MM.1S (cell line): Measurements from ENCODE around the gene HIF1A.

Source experiments
- EZH2 ChIP-seq: fragments of 300-600 bp; sonication (generic); optimal IDR thresholded peaks from 2 replicates; pipeline ENCODE3; 2017; ENCODE audit warnings: low read depth, mild to moderate bottlenecking, antibody characterized with exemption, low read length, mixed read lengths
- EZH2phosphoT487 ChIP-seq: fragments of 300-600 bp; sonication (generic); IDR thresholded peaks from 2 replicates; pipeline ENCODE4 v1.6.1; 2018; ENCODE audit warnings: antibody characterized with exemption, low read length
- TF ChIP-seq, protein P1 (sequence below): fragments of 300-600 bp; sonication (generic); IDR thresholded peaks from 2 replicates; pipeline ENCODE4 v1.5.1; 2016; ENCODE audit warnings: antibody characterized with exemption, low read length, mixed read lengths

GRCh38 chr14:61659582-61659981, 35.7 kb upstream of the HIF1A start:
- TF ChIP-seq, protein P1, sequence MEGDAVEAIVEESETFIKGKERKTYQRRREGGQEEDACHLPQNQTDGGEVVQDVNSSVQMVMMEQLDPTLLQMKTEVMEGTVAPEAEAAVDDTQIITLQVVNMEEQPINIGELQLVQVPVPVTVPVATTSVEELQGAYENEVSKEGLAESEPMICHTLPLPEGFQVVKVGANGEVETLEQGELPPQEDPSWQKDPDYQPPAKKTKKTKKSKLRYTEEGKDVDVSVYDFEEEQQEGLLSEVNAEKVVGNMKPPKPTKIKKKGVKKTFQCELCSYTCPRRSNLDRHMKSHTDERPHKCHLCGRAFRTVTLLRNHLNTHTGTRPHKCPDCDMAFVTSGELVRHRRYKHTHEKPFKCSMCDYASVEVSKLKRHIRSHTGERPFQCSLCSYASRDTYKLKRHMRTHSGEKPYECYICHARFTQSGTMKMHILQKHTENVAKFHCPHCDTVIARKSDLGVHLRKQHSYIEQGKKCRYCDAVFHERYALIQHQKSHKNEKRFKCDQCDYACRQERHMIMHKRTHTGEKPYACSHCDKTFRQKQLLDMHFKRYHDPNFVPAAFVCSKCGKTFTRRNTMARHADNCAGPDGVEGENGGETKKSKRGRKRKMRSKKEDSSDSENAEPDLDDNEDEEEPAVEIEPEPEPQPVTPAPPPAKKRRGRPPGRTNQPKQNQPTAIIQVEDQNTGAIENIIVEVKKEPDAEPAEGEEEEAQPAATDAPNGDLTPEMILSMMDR: no peak
- TF ChIP-seq EZH2 (no peak), EZH2phosphoT487 (no peak)
